Neural progenitor cell (in vitro differentiated cells): Measurements from ENCODE around the gene PLPP2.

ENCODE experiments used
- EZH2 ChIP-seq: fragments of 200-600 bp; sonication (generic); IDR thresholded peaks from 2 replicates; pipeline ENCODE4 v1.6.1; 2017; ENCODE audit warnings: antibody characterized with exemption, mild to moderate bottlenecking, moderate library complexity
- EZH2phosphoT487 ChIP-seq: fragments of 200-600 bp; sonication (generic); IDR thresholded peaks from 2 replicates; pipeline ENCODE4 v1.6.1; 2017; ENCODE audit warnings: antibody characterized with exemption
- TF ChIP-seq, protein P1 (sequence below): fragments of 200-600 bp; sonication (generic); IDR thresholded peaks from 2 replicates; pipeline ENCODE4 v1.5.1; 2017; ENCODE audit warnings: antibody characterized with exemption, mild to moderate bottlenecking

DNA sequence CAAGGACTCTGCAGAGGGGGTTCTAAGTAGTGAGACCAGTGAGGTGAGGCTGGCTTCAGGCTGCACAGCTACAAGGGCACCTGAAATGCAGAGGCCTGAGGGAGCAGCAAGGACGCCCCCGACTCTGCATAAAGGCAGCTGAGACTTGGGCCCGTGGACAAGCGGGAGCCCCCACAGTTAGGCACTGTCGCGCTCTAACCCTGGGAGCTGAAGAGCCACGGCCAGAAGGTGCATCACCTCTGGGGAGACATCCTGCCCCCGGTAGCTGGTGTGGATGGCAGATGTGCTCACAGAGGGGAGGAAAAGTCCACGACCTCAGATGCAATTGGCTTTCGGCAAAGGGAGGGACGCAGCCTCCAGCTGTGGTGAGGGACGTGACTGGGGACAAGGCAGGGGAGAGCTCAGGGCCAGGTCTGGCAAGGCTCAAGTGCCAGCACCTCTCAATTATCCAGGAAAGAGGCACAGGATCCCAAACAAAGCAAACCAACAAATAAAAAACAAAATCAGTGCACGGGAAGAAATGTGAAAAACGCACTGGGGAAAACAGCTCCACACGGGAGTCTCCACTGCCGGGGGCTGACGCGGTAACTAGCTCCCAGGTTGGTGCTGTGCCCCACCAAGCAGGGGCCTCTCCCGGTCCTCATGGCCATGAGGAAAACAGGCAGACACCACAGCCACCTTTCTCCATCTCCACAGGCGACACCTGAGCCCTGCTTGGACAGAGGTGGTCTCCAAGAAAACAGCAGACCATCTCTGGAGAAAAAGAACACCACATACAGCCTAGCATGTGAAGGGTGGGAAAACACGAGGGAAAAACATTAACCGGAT lies 23.0 kb upstream of the PLPP2 start:
- TF ChIP-seq, protein P1, sequence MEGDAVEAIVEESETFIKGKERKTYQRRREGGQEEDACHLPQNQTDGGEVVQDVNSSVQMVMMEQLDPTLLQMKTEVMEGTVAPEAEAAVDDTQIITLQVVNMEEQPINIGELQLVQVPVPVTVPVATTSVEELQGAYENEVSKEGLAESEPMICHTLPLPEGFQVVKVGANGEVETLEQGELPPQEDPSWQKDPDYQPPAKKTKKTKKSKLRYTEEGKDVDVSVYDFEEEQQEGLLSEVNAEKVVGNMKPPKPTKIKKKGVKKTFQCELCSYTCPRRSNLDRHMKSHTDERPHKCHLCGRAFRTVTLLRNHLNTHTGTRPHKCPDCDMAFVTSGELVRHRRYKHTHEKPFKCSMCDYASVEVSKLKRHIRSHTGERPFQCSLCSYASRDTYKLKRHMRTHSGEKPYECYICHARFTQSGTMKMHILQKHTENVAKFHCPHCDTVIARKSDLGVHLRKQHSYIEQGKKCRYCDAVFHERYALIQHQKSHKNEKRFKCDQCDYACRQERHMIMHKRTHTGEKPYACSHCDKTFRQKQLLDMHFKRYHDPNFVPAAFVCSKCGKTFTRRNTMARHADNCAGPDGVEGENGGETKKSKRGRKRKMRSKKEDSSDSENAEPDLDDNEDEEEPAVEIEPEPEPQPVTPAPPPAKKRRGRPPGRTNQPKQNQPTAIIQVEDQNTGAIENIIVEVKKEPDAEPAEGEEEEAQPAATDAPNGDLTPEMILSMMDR, result no peak
- TF ChIP-seq EZH2 (no peak), EZH2phosphoT487 (no peak)
